T-helper 1 cell treated with Interleukin-12 subunit alpha and Interleukin-12 subunit beta and Interleukin-4 antibody, amounts not matched to agents 30 ng/mL and 1 ng/mL, for 36 hours (primary cell): ENCODE results near the gene PLA2G3. TPM values are rescaled to one million over a fixed set of nuclear protein-coding genes. Genes with fewer than 3 reads are reported as not detected.
"Not testable (repeated sequence)": the region's sequence is repeated elsewhere in the genome, so short reads cannot be mapped to it uniquely, and the experiment has no call there.

Source experiments
- intact Hi-C: fragments of 100-400 bp; cut with micrococcal nuclease; formaldehyde crosslinking; loops from one replicate; pipeline ENCODE4 v1.15.1; 2024
- total RNA-seq: library from RNA; stranded (reverse); gene quantifications from 2 replicates; pipeline ENCODE4 v1.2.3, GENCODE V29; 2022

PLA2G3 gene, protein sequence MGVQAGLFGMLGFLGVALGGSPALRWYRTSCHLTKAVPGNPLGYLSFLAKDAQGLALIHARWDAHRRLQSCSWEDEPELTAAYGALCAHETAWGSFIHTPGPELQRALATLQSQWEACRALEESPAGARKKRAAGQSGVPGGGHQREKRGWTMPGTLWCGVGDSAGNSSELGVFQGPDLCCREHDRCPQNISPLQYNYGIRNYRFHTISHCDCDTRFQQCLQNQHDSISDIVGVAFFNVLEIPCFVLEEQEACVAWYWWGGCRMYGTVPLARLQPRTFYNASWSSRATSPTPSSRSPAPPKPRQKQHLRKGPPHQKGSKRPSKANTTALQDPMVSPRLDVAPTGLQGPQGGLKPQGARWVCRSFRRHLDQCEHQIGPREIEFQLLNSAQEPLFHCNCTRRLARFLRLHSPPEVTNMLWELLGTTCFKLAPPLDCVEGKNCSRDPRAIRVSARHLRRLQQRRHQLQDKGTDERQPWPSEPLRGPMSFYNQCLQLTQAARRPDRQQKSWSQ
- not detected in 2 replicates for total RNA-seq

DNA sequence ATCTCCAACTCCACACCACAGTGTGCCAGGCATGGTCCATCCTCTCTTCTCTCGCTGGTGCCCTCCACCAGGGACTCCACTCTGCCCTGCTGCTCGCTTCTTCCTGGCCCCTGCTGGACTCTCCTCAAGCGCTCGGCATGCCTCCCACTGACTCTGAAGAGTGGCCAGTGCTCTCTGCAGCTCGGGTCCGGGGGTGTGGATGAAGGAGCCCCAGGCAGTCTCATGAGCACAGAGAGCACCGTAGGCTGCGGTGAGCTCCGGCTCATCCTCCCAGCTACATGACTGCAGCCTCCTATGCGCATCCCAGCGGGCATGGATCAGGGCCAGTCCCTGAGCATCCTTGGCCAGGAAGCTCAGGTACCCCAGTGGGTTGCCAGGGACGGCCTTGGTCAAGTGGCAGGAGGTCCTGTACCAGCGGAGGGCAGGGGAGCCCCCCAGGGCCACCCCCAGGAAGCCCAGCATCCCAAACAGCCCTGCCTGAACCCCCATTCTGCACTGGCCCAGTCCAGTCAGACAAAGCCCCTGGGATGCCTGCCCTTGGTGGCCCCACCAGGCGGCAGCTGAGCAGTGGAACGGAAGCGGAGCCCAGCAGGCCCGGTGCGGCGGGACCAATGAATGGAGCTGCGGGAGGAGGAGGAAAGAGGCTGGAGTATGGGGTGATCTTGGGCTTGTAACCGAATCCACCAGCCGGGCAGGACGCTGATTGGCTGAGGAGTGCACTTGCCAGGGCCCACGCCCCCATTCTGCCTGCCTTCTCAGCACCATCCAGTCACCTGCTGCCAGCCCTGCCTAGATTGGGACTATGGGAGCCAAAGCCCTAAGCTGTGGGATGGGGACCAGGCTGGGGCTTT lies at the start of gene PLA2G3:
PLA2G3 (minus strand) TSS at position 643 of the 851 bp plus-strand sequence; CDS start at position 489, 154 bp downstream.
- intact Hi-C loops: loop anchor here (5.0 kb wide), 1 partner anchor 33 kb away; the partner anchor contains the start of gene SELENOM

- intact Hi-C loops: no loop called here
Measured at GRCh38 chr22:31187627-31188026, 47.3 kb upstream of the PLA2G3 start.

DNA sequence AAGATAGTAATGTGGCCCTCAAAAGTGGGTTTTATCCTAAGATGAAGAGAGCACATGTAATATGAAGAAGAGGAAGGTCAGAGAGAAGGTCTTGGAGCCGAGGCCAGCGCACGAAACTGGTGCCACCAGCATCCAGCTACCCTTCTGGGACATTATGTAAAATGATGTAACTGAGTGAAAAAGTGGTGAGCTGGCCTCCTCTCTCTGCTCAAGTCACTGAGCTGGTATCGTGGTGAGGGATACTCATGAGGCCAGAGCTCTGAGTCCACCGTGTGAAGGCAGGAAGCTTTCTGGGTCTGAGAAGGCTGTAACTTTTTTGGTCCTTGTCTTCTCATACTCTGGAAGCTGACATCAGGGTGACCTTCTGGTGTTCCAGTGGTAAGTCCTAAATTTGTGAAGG lies 44.7 kb upstream of the PLA2G3 start:
- intact Hi-C loops: no loop called here

DNA sequence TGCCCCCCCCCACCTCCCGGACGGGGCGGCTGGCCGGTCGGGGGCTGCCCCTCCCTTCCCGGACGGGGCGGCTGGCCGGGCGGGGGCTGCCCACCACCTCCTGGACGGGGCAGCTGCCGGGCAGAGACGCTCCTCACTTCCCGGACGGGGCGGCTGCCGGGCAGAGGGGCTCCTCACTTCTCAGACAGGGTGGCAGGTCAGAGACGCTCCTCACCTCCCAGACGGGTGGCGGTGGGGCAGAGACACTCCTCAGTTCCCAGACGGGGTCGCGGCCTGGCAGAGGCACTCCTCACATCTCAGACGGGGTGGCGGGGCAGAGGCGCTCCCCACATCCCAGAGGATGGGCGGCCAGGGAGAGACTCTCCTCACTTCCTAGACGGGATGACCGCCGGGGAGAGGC lies 43.7 kb upstream of the PLA2G3 start:
- intact Hi-C loops: no loop called here

GRCh38 chr22:31179345-31179744 lies 39.0 kb upstream of the PLA2G3 start:
- intact Hi-C loops: no loop called here

GRCh38 chr22:31178859-31179258 lies 38.6 kb upstream of the PLA2G3 start:
- intact Hi-C loops: no loop called here

DNA sequence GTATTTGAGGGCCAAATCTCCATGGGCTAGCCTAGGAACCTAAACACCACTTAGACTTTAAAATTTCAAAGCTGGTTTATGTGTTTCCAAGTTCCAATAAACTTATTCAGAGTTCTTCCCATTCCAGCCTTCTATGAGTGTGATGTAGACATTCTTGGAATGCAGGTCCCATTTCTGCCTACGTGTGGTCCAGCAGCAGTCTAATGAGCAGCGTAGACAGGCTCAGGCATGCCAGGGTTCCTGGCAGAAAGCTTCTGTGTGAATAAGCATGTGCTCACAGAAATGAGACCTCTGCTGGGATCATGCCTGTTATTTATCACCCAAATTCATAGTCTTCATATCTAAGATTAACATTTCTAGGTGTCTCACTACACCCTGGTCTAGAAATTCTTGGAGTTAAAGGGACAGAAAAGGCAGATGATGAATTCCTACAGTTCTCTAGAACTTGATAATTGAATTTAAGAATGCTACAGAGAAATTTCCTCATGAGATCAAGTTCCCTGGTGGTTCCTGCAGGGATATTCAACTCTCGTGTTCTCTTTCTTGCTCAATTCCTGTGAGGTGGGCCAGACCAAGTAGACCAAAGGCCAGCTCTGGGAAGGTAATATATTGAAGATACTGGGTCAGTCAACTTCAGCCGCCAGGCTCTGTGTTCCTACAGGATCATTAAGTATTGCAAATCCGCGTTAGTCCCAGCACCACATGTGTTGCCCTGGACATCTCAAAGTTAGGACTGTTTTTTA lies 37.3 kb upstream of the PLA2G3 start:
- intact Hi-C loops: no loop called here

- intact Hi-C loops: no loop called here
Measured at GRCh38 chr22:31176923-31177322, 36.6 kb upstream of the PLA2G3 start.

DNA sequence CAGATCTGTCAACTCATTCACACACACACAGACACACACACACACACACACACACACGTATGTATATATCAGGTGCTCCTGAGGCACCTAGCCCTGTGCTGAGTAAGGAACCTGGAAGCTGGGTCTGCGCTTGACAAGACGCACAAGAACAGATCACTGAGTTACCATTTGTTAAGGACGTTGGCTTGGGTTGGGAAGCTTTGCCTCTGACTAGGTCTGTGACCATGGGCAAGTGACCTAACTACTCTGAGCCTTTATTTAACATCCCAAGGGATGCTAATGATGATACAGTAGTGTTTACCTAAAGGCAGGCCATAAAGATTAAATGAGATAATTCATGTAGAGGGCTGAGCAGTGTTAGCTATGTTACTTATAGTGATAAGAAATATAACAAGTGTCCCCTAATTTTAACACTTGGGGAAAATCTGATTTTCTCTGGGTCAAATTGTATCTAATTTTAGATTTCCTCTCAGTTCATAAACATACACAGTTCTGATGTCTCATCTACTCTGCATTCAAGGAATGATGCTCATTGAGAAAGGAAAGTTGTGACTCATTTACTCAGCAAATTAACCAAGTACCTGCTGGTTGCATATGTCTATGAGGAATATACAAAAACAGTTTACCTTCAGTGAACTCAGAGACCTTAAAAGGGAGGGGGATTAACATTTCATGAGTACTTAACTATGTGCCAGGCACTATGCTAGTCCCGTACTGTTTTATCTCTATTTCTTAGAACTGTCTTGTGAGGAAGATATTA lies 33.3 kb upstream of the PLA2G3 start:
- intact Hi-C loops: no loop called here

DNA sequence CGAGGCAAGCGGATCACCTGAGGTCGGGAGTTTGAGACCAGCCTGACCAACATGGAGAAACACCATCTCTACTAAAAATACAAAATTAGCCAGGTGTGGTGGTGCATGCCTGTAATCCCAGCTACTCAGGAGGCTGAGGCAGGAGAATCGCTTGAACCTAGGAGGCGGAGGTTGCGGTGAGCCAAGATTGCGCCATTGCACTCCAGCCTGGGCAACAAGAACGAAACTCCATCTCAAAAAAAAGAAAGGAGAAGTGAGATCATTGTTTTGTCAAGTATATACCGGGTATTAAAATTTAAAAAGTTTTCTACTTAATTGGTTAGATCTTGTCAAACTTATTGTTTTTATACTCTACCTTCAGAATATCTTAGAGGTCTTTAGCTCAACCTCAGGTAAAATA lies 31.4 kb upstream of the PLA2G3 start:
- intact Hi-C loops: not testable (repeated sequence)

GRCh38 chr22:31170971-31171370 lies 30.7 kb upstream of the PLA2G3 start:
- intact Hi-C loops: no loop called here

GRCh38 chr22:31162015-31162765 lies 21.9 kb upstream of the PLA2G3 start:
- intact Hi-C loops: loop anchor here (5.0 kb wide), 2 partner anchors 80 to 130 kb away; partner anchors contain the start of genes PIK3IP1 and SMTN

DNA sequence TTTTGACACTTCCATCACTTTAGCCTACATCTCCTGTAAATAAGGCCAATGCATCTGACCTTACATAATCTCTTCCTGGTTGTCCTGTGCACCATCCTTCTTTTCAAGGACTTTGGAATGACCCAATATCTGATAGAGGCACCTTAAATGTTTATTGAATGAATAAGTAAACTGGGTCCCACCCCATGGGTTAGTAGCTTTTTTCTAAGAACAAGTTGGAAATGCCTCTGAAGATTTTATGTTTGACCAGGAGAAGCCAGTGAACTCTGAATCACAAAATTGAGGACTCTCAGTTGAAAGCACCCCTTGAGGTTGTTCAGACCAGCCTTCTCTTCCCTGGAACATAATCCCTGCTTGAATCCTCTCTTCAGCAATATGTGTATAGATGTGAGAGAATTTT lies 21.1 kb upstream of the PLA2G3 start:
- intact Hi-C loops: loop anchor here (5.0 kb wide), 2 partner anchors 79 to 131 kb away; partner anchors contain the start of genes PIK3IP1 and SMTN

- intact Hi-C loops: loop anchor here (1.0 to 5.0 kb wide), 5 partner anchors 52 to 132 kb away; partner anchors contain the start of genes LIMK2, PIK3IP1, SELENOM and SMTN
Measured at GRCh38 chr22:31160328-31160978, 20.1 kb upstream of the PLA2G3 start.

DNA sequence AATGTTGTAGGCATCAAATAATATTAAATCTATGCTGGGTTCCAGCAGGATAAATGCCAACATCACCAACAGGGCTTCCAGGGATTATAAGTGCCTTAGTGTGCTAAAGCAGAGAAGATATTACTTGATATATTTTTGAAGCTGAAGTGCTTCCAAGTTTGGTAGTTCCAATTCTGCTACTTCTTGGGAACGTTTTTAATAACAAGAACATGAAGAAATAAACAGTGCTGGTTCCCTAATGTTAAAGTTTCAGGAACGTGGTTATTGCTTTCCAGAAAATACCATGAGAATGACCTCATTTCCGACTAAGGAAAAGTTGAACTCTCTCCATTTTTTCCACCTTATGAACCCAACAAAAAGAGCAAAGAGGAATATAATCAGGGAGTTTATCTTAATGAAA lies 15.1 kb upstream of the PLA2G3 start:
- intact Hi-C loops: no loop called here

DNA sequence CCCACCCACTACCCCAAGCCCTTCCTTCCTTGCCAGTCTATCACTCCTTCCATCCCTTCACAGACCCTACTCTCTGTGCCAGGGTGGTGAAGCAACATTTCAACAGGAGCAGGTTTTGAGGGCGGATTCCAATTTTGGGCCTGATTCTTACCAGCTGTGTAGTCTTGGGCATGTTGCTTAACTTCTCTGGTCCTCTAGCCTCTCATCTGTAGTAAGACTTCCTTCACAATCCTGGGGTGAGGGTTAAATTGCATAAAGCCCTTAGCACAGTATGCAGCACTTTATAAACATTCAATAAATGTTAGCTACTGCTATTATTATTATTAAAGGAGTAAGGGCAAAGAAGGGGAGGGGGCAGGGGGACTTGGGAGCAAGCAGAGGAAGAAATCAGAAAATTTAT lies 14.7 kb upstream of the PLA2G3 start:
- intact Hi-C loops: no loop called here

- intact Hi-C loops: no loop called here
Measured at GRCh38 chr22:31153357-31153756, 13.0 kb upstream of the PLA2G3 start.

DNA sequence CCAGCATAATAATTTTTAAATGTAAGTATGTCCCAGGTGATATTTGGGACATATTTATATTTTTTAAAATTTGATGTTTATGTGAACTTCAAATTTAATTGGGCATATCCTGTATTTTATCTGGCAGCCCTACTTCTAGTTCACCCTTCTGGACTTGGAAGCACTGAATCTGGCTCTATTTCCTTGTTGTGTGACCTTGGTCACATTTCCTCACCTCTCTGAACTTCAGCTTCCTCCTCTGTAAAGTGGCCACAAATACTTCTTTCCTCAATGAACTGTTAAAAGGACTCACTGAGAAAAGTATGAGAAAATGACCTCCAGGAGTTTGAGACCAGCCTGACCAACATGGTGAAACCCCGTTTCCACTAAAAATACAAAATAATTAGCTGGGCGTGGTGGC lies 11.6 kb upstream of the PLA2G3 start:
- intact Hi-C loops: no loop called here

GRCh38 chr22:31150615-31151014 lies 10.3 kb upstream of the PLA2G3 start:
- intact Hi-C loops: loop anchor here (1.0 kb wide), 1 partner anchor 515 kb away; the partner anchor contains the start of gene SLC35E4
